HPDE6-E6E7 (cell line): ENCODE results near the gene FMNL3.

Source experiments
- DNase-seq: peaks from one replicate; pipeline ENCODE4 v3.0.0; 2011; ENCODE audit warnings: missing footprints; ENCODE audit errors: extremely low spot score

Gene FMNL3

DNA sequence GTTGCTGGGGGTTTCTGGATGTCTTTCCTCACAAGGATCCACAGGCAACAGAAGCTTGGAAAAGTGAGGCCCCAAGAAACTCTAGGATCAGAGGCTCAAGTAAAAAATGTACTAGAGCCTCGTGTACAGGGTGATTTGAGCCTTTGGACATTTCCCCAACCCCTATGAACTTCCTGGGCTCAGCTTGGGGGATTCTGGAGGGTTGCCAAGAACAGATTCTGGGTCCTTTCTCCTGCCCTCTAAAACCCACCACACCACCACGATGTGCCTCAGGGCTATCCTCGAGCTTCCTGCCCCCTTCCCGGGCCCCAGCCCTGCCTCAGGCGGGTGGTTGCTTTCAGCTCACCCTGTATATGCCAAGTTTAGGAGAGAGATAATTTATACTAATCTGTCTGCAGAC lies 102.3 kb downstream of the FMNL3 start:
- DNase-seq: no peak

DNA sequence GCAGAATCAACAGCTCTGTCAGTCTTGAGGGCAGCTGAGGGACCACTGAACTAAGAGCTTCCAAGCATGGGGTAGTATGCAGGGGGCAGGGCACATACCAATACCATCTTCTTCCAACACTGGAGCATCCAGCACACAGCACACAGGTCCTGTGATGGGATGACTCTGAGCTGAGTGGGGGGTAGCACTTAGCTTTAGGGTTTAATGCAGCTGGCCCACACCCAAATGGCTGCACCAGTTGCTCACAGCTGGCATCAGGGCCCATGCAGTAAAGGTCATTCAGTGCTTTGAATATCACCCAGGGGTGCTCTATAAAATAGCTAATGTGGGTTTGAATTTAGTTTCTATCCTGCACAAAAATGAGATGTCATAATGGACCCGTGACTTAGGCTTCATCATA lies 103.5 kb downstream of the FMNL3 start:
- no peak for DNase-seq

DNA sequence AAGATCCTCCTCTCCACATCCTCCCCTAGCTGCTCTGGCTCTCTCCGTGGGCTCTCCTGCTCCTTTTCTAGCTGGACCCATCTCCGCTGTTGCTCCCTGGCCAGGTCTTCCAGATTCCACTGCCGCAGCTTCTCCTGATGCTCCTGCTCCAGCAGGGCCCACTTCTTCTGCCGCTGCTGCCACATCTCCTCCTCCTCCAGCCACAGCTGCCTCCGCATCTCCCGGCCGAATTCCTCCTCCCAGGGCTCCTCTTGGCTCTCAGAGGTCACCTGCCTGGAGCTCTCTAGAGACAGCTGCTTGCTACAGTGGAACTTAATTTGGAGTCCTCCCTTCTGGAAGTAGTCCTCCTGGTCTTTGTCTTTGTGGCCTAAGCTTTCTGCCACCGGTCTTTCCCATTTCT lies 107.2 kb downstream of the FMNL3 start:
- no peak for DNase-seq

DNA sequence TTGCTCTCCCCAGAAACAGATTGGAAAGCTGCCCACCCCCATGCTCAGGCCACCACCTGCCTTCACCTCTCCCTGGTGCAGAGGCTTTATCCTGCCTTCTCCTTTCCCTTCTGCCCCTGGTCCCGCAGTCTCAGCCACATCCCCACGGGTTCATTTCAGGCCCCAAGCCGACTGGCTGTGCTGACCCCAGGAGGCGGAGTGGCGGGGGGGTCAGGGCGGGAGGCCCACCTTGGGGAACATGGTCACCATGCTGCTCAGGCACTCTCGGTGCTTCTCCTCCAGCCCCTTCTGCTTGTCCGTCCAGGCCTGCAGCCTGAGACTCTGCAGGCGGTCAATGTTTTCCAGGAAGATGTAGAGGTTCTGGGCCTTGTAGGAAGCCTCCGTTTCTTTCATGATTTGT lies 108.7 kb downstream of the FMNL3 start:
- DNase-seq: no peak

DNA sequence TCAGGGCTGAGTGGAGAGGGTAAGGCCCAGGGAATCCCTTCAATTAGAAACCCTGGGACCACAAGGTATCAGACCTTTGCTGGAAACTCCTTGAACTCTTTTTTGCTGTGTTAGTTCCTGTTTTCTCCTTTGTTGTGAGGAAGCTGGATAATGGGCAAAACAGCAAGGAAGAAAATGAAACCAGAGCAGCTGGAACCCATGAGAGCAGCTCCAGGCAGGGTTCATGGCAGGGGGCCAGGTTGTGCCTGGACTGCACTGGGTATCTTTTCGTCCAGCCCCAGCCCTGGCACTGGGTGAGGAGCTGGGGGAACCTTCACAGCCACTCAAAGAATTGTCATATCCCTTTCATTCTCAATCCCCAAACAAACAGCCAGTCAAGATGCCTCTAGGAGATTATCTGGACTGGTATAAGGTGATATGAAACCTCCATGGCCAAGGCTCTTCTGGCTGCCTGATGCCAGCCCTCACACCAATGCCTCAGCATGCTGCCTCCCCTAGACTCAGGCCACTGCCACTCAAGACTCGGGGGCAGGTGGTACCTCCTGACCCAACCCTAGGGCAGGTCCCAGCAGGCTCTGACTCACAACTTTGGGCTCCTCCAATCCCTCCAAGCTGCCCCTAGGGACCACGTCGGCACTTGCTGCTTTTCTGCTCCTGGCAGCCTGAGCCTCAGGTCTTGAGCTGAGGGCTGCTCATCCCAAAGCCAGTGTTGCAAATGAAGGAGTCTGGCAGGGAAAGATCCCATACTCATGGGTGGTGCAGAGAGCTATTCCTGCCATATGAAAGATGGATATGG lies 118.3 kb downstream of the FMNL3 start:
- DNase-seq: no peak

DNA sequence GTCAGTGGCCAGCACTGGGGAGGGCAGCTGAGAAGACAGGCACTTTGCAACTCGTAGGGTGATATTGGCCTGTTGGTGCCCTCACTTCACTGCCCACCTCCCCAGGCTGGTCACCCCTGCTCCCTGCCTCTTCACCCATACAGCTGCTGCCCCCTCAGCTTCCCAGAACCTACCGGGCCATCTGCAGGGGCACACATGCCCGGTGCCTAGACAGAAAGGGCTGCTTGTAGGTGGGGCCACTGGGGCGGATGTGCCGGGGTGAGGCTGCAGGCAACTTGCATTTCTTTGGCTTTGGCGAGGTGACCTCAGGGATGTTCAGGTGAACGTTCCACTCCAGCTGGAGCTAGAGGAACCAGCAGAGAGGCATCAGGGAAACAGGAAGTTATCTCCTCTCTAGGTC lies 118.9 kb downstream of the FMNL3 start:
- no peak for DNase-seq

DNA sequence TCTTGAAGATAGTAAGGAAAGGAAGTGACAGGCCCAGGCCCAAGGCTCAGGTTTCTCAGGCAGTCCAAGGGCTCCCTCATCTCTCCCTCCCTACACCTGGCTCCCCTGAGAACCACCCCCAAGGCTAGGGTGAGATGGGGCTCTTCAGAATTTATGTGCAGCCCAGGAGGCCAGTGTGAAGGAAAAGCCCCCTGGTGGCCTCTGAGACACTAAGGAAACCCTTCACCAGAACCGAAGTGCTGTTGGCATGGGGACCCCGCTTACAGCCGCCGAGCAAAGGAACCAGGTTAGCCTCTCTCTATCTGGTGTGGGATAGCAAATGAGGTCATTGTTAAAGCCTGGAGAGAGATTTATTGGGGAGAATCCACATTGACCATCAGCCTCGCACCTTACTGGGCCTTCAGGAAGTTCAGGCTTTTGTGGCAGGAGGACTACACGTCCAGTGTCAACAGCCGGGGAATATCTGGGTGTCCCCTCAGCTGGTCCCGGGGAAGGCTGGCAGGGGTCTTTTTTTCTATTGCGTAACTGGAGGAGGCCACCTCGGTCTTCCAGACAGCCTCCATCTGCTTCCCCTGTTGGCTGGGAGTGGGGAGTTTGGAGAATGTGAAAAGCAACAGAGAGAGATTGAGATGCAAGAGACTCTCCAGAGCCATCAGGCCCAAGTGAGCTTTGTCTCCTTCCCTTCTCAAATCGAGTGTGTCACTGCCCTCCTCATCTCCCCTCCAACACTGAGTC lies 119.9 kb downstream of the FMNL3 start:
- no peak for DNase-seq
